ENCODE measurements around the gene SCP2D1. TPM values are rescaled to one million over a fixed set of nuclear protein-coding genes. Genes with fewer than 3 reads are reported as not detected.

The SCP2D1 gene
- total and polyA plus RNA-seq, 2 donors (not counting 3 experiments of a cell fraction or from before 2014, with no cell fraction given) = not detected

DNA sequence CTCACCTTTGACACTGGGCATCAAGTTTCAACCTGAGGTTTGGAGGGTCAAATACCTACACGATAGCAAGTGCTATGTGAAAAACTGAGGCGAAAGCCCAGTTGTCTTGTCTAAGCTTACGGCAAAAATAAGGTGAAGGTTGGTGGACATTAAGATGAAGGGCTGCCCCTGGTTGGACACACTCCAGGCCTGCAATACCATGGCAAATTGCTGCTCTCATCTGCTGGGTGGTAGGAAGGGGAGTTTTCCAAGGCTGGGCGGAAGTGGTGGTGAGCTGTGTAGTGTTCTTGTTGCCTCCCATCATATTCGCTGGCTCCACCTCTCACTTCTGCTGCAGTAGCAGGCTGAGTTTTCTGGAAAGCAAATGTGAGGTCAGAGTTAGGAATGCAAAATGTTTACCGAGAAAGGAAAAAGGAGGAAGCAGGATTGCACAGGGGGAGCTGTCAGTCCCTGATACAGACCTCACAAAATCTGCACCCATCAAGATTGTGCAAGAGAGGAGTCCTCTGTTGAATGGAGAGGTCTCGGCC lies 33.7 kb downstream of the SCP2D1 start:
- CTCF ChIA-PET = no interaction called here
- BruUV-seq (replicated peaks) = no TSS peak
- no peaks in the 10 kb centered on the region for H3K79me2 ChIP-seq (ENCODE audit: control insufficient read depth, insufficient read depth, low read length)

More for the DNA sequence above, 33.7 kb downstream of the SCP2D1 start:
- DNase-seq (ENCODE audit: low read depth, low spot score) (no peak), FAIRE-seq (no peak)
- H3K36me3 ChIP-seq (ENCODE audit: control insufficient read depth in 2 of 2, extremely low read depth in 1 of 2, insufficient read depth in 2 of 2, low read length in 2 of 2) = no peaks in the 10 kb centered on the region
- H3K9me1 ChIP-seq (replicated peaks; ENCODE audit: control insufficient read depth, extremely low read depth, insufficient read depth, low read length) = no peaks in the 10 kb centered on the region
- intact Hi-C loops (cut with micrococcal nuclease) (no loop called here), dilution Hi-C loops (cut with MboI; ENCODE audit: extremely low pct_ligation_motif_present, low sequenced_read_pairs) (no loop called here)
- no peaks in the 10 kb centered on the region for H3K27me3 ChIP-seq (ENCODE audit: control insufficient read depth in 2 of 2, insufficient read depth in 2 of 2, low read length in 2 of 2)
- H3K27ac ChIP-seq (ENCODE audit: insufficient read depth, low read depth, low read length) = no peak overlapping the region
- no peak overlapping the region for H3K4me2 ChIP-seq (ENCODE audit: insufficient read depth, low read length)
- H3K9ac ChIP-seq (replicated peaks; ENCODE audit: extremely low read depth, insufficient read depth, low read length) = no peak overlapping the region
- H3K4me3 ChIP-seq (replicated peaks in 1 of 3; ENCODE audit: insufficient read depth in 1 of 3, low read depth in 1 of 3, low read length in 3 of 3) = no peak overlapping the region
- POLR2A ChIA-PET = no interaction called here
- H3K4me1 ChIP-seq (ENCODE audit: control insufficient read depth, extremely low read depth, insufficient read depth, low read length) = no peaks in the 10 kb centered on the region
- TF ChIP-seq GATA2 (IDR thresholded peaks at IDR 0.05; ENCODE audit: insufficient read depth, insufficient read length, low read depth, low read length) (no peak), FOS (IDR thresholded peaks at IDR 0.05; ENCODE audit: borderline replicate concordance, insufficient read depth, low read length) (no peak), POLR2AphosphoS5 (IDR thresholded peaks at IDR 0.05; ENCODE audit: insufficient read depth, low read depth, low read length) (no peak), CTCF (IDR thresholded peaks at IDR 0.05; ENCODE audit: extremely low read depth in 1 of 2, insufficient read depth in 1 of 2, low read depth in 1 of 2, low read length in 2 of 2) (no peak)
- H4K20me1 ChIP-seq (replicated peaks; ENCODE audit: control insufficient read depth, extremely low read depth, insufficient read depth, low read length) = no peaks in the 10 kb centered on the region
- H2AFZ ChIP-seq (ENCODE audit: low read depth, low read length) = no peak overlapping the region
- no peaks in the 10 kb centered on the region for H3K9me3 ChIP-seq (replicated peaks; ENCODE audit: control insufficient read depth, insufficient read depth, low read length)
